HCT116 (cell line): ENCODE measurements around the gene CEBPB. TPM values are rescaled to one million over a fixed set of nuclear protein-coding genes. Genes with fewer than 3 reads are reported as not detected.

Experiments used
- ATAC-seq: fragments of 200-7000 bp; cut with Tn5 transposase; 2 replicates; pipeline ENCODE4 v1.9.1; 2020; ENCODE audit warnings: mild to moderate bottlenecking, moderate library complexity
- BruUV-seq: library from RNA; stranded (reverse); fragments of 400-500 nt; replicated peaks from 2 replicates; lab custom pipeline; 2021; lab: Mats Ljungman, UMichigan
- CTCF ChIA-PET: fragments of 300-600 bp; sonication (Branson Sonifier 250); formaldehyde crosslinking; loops from one replicate; lab custom pipeline; 2021; ENCODE audit warnings: antibody characterized with exemption; lab: Charles Lee
- POLR2A ChIA-PET: fragments of 300-600, 350-600 bp; sonication (Branson Sonifier 250); formaldehyde crosslinking; loops from one replicate; lab custom pipeline; 2021; ENCODE audit warnings: antibody characterized with exemption; lab: Charles Lee
- RAD21 ChIA-PET, 2 experiments: fragments of 300-600 bp; sonication (Branson Sonifier 250); formaldehyde crosslinking; loops; one replicate each; lab custom pipeline; 2023; ENCODE audit warnings: low total read pairs in 2 of 2; ENCODE audit not compliant: uncharacterized antibody in 2 of 2, unreplicated experiment in 2 of 2, low non-redundant PET in 1 of 2; lab: Charles Lee
- DNase-seq: peaks from one replicate; pipeline ENCODE4 v3.0.0-alpha.2; 2010; ENCODE audit warnings: low read depth, low spot score
- H2AFZ ChIP-seq: fragments of 200-600 bp; shearing (Covaris generic), sonication (generic); 2 replicates; pipeline ENCODE4 v1.6.1; 2017; ENCODE audit warnings: low read depth, mixed run types, mixed read lengths, antibody characterized with exemption, low read length; ENCODE audit not compliant: poor library complexity, severe bottlenecking
- H3K27ac ChIP-seq: 2 replicates; pipeline ENCODE4 v1.5.1; 2012; ENCODE audit warnings: low read depth, low read length
- H3K27me3 ChIP-seq: fragments of 200-600 bp; sonication (generic); 2 replicates; pipeline ENCODE4 v1.6.1; 2016; ENCODE audit warnings: mixed run types, low read length, mixed read lengths; ENCODE audit not compliant: insufficient read depth
- H3K36me3 ChIP-seq, 2 experiments: fragments of 200-500 bp in 1 of 2; fragments of 200-600 bp in 1 of 2; sonication (Bioruptor generic) in 1 of 2; sonication (generic) in 1 of 2; 2 replicates each; pipeline versions ENCODE4 v1.5.1 to v1.6.1; 2014 to 2016; ENCODE audit warnings: low read length in 2 of 2, inconsistent platforms in 1 of 2, mixed read lengths in 1 of 2, mixed run types in 1 of 2; ENCODE audit not compliant: insufficient read depth in 2 of 2, control insufficient read depth in 1 of 2
- H3K4me1 ChIP-seq, 2 experiments: fragments of 200-600 bp in 1 of 2; sonication (generic) in 1 of 2; 2 replicates each; pipeline versions ENCODE4 v1.5.1 to v1.6.1; 2012 to 2017; ENCODE audit warnings: low read length in 2 of 2, inconsistent platforms in 1 of 2, mild to moderate bottlenecking in 1 of 2, mixed read lengths in 1 of 2, mixed run types in 1 of 2, moderate library complexity in 1 of 2; ENCODE audit not compliant: insufficient read depth in 2 of 2, control insufficient read depth in 1 of 2
- H3K4me2 ChIP-seq: fragments of 200-600 bp; sonication (generic); 2 replicates; pipeline ENCODE4 v1.6.1; 2017; ENCODE audit warnings: mixed run types, low read length, mixed read lengths
- H3K4me3 ChIP-seq, 2 experiments: fragments of 200-600 bp in 1 of 2; sonication (generic) in 1 of 2; replicated peaks in 1 of 2; 2 replicates each; pipeline ENCODE4 v1.5.1; 2011 to 2016; ENCODE audit warnings: low read length in 2 of 2, control low read depth in 1 of 2, low read depth in 1 of 2, mild to moderate bottlenecking in 1 of 2, mixed read lengths in 1 of 2, mixed run types in 1 of 2
- H3K79me2 ChIP-seq: fragments of 200-600 bp; sonication (generic); 2 replicates; pipeline ENCODE4 v1.6.1; 2017; ENCODE audit warnings: mild to moderate bottlenecking, mixed run types, low read length, moderate library complexity, mixed read lengths; ENCODE audit not compliant: insufficient read depth
- H3K9ac ChIP-seq: fragments of 200-600 bp; sonication (generic); 2 replicates; pipeline ENCODE4 v1.6.1; 2016; ENCODE audit warnings: low read length, mixed read lengths
- H3K9me2 ChIP-seq: fragments of 200-600 bp; sonication (generic), shearing (Covaris generic); 2 replicates; pipeline ENCODE4 v1.6.1; 2017; ENCODE audit warnings: mixed run types, mild to moderate bottlenecking, moderate library complexity; ENCODE audit not compliant: insufficient read depth
- H3K9me3 ChIP-seq, 2 experiments: fragments of 200-500 bp in 1 of 2; fragments of 200-600 bp in 1 of 2; sonication (Bioruptor generic) in 1 of 2; sonication (generic) in 1 of 2; 2 replicates each; pipeline ENCODE4 v1.6.1; 2014 to 2017; ENCODE audit warnings: low read length in 2 of 2, mixed read lengths in 2 of 2, inconsistent platforms in 1 of 2, low read depth in 1 of 2, mild to moderate bottlenecking in 1 of 2, mixed run types in 1 of 2, moderate library complexity in 1 of 2; ENCODE audit not compliant: control insufficient read depth in 1 of 2, insufficient read depth in 1 of 2
- H4K20me1 ChIP-seq: fragments of 200-600 bp; sonication (generic), shearing (Covaris generic); 2 replicates; pipeline ENCODE4 v1.6.1; 2017; ENCODE audit warnings: mixed run types, mild to moderate bottlenecking, moderate library complexity; ENCODE audit not compliant: insufficient read depth
- CTCF ChIP-seq, 3 experiments: fragments of 200-600 bp in 1 of 3; sonication (generic) in 1 of 3; IDR thresholded peaks in 2 of 3; conservative IDR thresholded peaks in 1 of 3; 2 replicates each; pipeline ENCODE4 v1.5.1; 2012 to 2017; ENCODE audit warnings: low read depth in 2 of 3, low read length in 2 of 3, antibody characterized with exemption in 1 of 3, borderline replicate concordance in 1 of 3, control low read depth in 1 of 3, mild to moderate bottlenecking in 1 of 3, mixed read lengths in 1 of 3, mixed run types in 1 of 3, moderate library complexity in 1 of 3; ENCODE audit not compliant: insufficient read depth in 1 of 3
- JUND ChIP-seq: IDR thresholded peaks from 2 replicates; pipeline ENCODE4 v1.6.1; 2012
- MAX ChIP-seq: IDR thresholded peaks from 2 replicates; pipeline ENCODE4 v1.6.1; 2012
- TCF7L2 ChIP-seq: IDR thresholded peaks from 2 replicates; pipeline ENCODE4 v1.7.0; 2011; ENCODE audit warnings: borderline replicate concordance, inconsistent platforms; ENCODE audit not compliant: insufficient read depth, insufficient read length; ENCODE audit errors: extremely low read depth
- YY1 ChIP-seq: IDR thresholded peaks from 2 replicates; pipeline ENCODE4 v1.6.1; 2011; ENCODE audit warnings: low read length, low read depth, moderate library complexity, mild to moderate bottlenecking; ENCODE audit not compliant: insufficient replicate concordance; ENCODE audit errors: extremely low read depth
- ZBTB33 ChIP-seq: IDR thresholded peaks from 2 replicates; pipeline ENCODE4 v1.6.1; 2011; ENCODE audit warnings: mild to moderate bottlenecking, low read length, moderate library complexity; ENCODE audit not compliant: insufficient replicate concordance; ENCODE audit errors: extremely low read depth
- intact Hi-C: fragments of 100-400 bp; cut with micrococcal nuclease; formaldehyde crosslinking; loops from 2 replicates; pipeline ENCODE4 v1.10.0; 2022
- total RNA-seq: library from RNA; stranded (reverse); gene quantifications from one replicate; pipeline ENCODE4 v1.2.1, GENCODE V29; 2021; ENCODE audit not compliant: unreplicated experiment

CEBPB gene
- total RNA-seq, 1 experiment from 2014 or later: 113 TPM

- no TSS peak for BruUV-seq
- peak; percentile 82 for DNase-seq
- H4K20me1 ChIP-seq: no peaks in the 10 kb centered on the region
- ATAC-seq: peak; percentile 44
- H3K4me3 ChIP-seq: no peak overlapping the region
- ChIA-PET RAD21 (interaction anchor here (0.6 to 1.6 kb wide), 5 partner anchors 65 to 278 kb away, joined by 3 to 9 read pairs (median 4); no protein-coding TSS in a partner anchor), CTCF (interaction anchor here (0.6 to 6.8 kb wide), 11 partner anchors 17 to 440 kb away, joined by 3 to 61 read pairs (median 3); no protein-coding TSS in a partner anchor), POLR2A (interaction anchor here (0.9 to 1.0 kb wide), 2 partner anchors 272 to 278 kb away, joined by 6 read pairs; no protein-coding TSS in a partner anchor)
- H3K9me3 ChIP-seq: no peaks in the 10 kb centered on the region
- intact Hi-C loops: loop anchor here (1.0 to 5.0 kb wide), 6 partner anchors 156 to 546 kb away; partner anchors contain the start of gene PARD6B
- no peak for TF ChIP-seq ZBTB33
- TF ChIP-seq JUND: no peak
- TF ChIP-seq CTCF (IDR thresholded peaks at IDR 0.05 in 2 of 3, conservative IDR thresholded peaks at IDR 0.05 in 1 of 3; ENCODE audit: borderline replicate concordance in 1 of 3, insufficient read depth in 1 of 3, low read depth in 2 of 3, low read length in 2 of 3): peak in 2 of 3 experiments; percentile 94 to 96; a peak in 4 of 6 replicates
- no peak for TF ChIP-seq MAX
- peak; percentile 28 for TF ChIP-seq YY1
- TF ChIP-seq TCF7L2: no peak
- no peaks in the 10 kb centered on the region for H3K27me3 ChIP-seq
- H2AFZ ChIP-seq: peak overlapping the region; percentile 20
- no peak overlapping the region for H3K9ac ChIP-seq
- H3K4me2 ChIP-seq: peak overlapping the region; percentile 71
- H3K4me1 ChIP-seq: peaks cover 26 to 41% of the 10 kb centered on the region in 2 experiments
- H3K27ac ChIP-seq: no peak overlapping the region
- no peaks in the 10 kb centered on the region for H3K9me2 ChIP-seq
- no peaks in the 10 kb centered on the region; the same call in 1 of the 2 replicates for H3K79me2 ChIP-seq
- no peaks in the 10 kb centered on the region for H3K36me3 ChIP-seq
Measured at GRCh38 chr20:50186151-50186885, 4.3 kb upstream of the CEBPB start.
